ENCODE results near the gene KREMEN1.

GRCh38 chr22:29083933-29084591 is 11.2 kb downstream of the KREMEN1 start:
- no peak for TF ChIP-seq MTA2 (IDR thresholded peaks at IDR 0.05; ENCODE audit: low read depth)
- no peak for TF ChIP-seq CTCF (IDR thresholded peaks at IDR 0.05 in 2 of 3, conservative IDR thresholded peaks at IDR 0.05 in 1 of 3; ENCODE audit: insufficient read depth in 2 of 3, low read depth in 1 of 3, low read length in 3 of 3)
- TF ChIP-seq E2F5 (CRISPR knock-in tag; IDR thresholded peaks at IDR 0.05) = no peak
- TF ChIP-seq CHD4 (IDR thresholded peaks at IDR 0.05; ENCODE audit: insufficient read depth, insufficient replicate concordance, low read depth, low read length, poor library complexity, severe bottlenecking) = no peak
- no peak for TF ChIP-seq POLR2H (tag; IDR thresholded peaks at IDR 0.05; ENCODE audit: low read depth)
- no peak for TF ChIP-seq ZNF561 (CRISPR knock-in tag; conservative IDR thresholded peaks at IDR 0.05)
- no peak for TF ChIP-seq L3MBTL2 (IDR thresholded peaks at IDR 0.05)
- no peak for TF ChIP-seq MEF2A (IDR thresholded peaks at IDR 0.05; ENCODE audit: control insufficient read depth, low read depth, low read length)
